GM12878 (cell line): ENCODE data around the gene RIMS3. TPM values are rescaled to one million over a fixed set of nuclear protein-coding genes. Genes with fewer than 3 reads are reported as not detected.

Source experiments
- ASH2L ChIP-seq: fragments of 300-600, 200-600 bp; sonication (generic); IDR thresholded peaks from 2 replicates; pipeline ENCODE4 v1.6.1; 2017; ENCODE audit warnings: low read depth, mild to moderate bottlenecking, borderline replicate concordance
- ATF2 ChIP-seq: IDR thresholded peaks from 2 replicates; pipeline ENCODE4 v1.6.1; 2012; ENCODE audit warnings: low read length, inconsistent platforms
- BACH1 ChIP-seq: fragments of 450-650 bp; IDR thresholded peaks from 2 replicates; pipeline ENCODE4 v1.6.1; 2017; ENCODE audit warnings: mild to moderate bottlenecking, borderline replicate concordance
- BCL11A ChIP-seq: IDR thresholded peaks from 2 replicates; pipeline ENCODE4 v1.6.1; 2011; ENCODE audit warnings: low read depth, low read length
- BHLHE40 ChIP-seq, 2 experiments: fragments of 450-650 bp in 1 of 2; IDR thresholded peaks; 2 replicates each; pipeline ENCODE4 v1.6.1; 2011 to 2017; ENCODE audit warnings: low read depth in 2 of 2, borderline replicate concordance in 1 of 2, improper control_type of control experiment in 1 of 2, low read length in 1 of 2, mild to moderate bottlenecking in 1 of 2
- CREB1 ChIP-seq: IDR thresholded peaks from 2 replicates; pipeline ENCODE4 v1.6.1; 2012; ENCODE audit warnings: low read depth, mild to moderate bottlenecking, inconsistent platforms
- CREM ChIP-seq: IDR thresholded peaks from 2 replicates; pipeline ENCODE4 v1.6.1; 2014; ENCODE audit warnings: antibody characterized with exemption, low read depth
- E2F4 ChIP-seq: IDR thresholded peaks from 2 replicates; pipeline ENCODE4 v1.6.1; 2012; ENCODE audit warnings: low read depth, low read length, improper control_type of control experiment
- KDM1A ChIP-seq: fragments of 200-600 bp; sonication (generic); IDR thresholded peaks from 2 replicates; pipeline ENCODE4 v1.6.1; 2016; ENCODE audit warnings: borderline replicate concordance
- MXI1 ChIP-seq: fragments of 150-350 bp; IDR thresholded peaks from 2 replicates; pipeline ENCODE4 v1.6.1; 2011; ENCODE audit warnings: low read depth, mild to moderate bottlenecking, inconsistent platforms, low read length, improper control_type of control experiment
- NBN ChIP-seq: fragments of 450-650 bp; IDR thresholded peaks from 2 replicates; pipeline ENCODE4 v1.6.1; 2016
- NFIC ChIP-seq: IDR thresholded peaks from 2 replicates; pipeline ENCODE4 v1.6.1; 2012; ENCODE audit warnings: low read depth, mild to moderate bottlenecking, inconsistent platforms, low read length, moderate library complexity
- NR2F1 ChIP-seq: fragments of 450-650 bp; conservative IDR thresholded peaks from 2 replicates; pipeline ENCODE4 v1.6.1; 2017; ENCODE audit warnings: mild to moderate bottlenecking
- PKNOX1 ChIP-seq: fragments of 450-650 bp; IDR thresholded peaks from 2 replicates; pipeline ENCODE4 v1.6.1; 2016; ENCODE audit warnings: mild to moderate bottlenecking
- RBBP5 ChIP-seq: fragments of 200-600 bp; sonication (generic); conservative IDR thresholded peaks from 2 replicates; pipeline ENCODE4 v1.6.1; 2016
- SKIL ChIP-seq: fragments of 450-650 bp; IDR thresholded peaks from 2 replicates; pipeline ENCODE4 v1.6.1; 2017; ENCODE audit warnings: mild to moderate bottlenecking, low read depth, inconsistent platforms; ENCODE audit not compliant: poor library complexity, severe bottlenecking
- SMAD5 ChIP-seq: IDR thresholded peaks from 2 replicates; pipeline ENCODE4 v1.6.1; 2016; ENCODE audit warnings: antibody characterized with exemption, low read depth
- SP1 ChIP-seq: IDR thresholded peaks from one replicate; pipeline ENCODE4 v1.6.1; 2011; ENCODE audit warnings: low read depth, low read length
- ZBED1 ChIP-seq: IDR thresholded peaks from 2 replicates; pipeline ENCODE4 v1.6.1; 2016; ENCODE audit warnings: borderline replicate concordance
- polyA plus RNA-seq, 11 experiments: library from polyadenylated mRNA; depleted of rRNA in 4 of 11; unstranded in 6 of 11; stranded (reverse) in 5 of 11; fragments of >200 nt; fragmentation: Nextera tagmentation in 4 of 11; fragmentation: Illumina TruSeq in 1 of 11; extraction: Ambion mirVana in 4 of 11; extraction: Trizol in 1 of 11; gene quantifications; 1 replicate in 1 of 11; 2 replicates in 10 of 11; pipeline versions ENCODE4 v1.2.1 to v1.2.3, GENCODE V29; 2011 to 2016; ENCODE audit warnings: inconsistent platforms in 2 of 11, missing spikeins in 2 of 11, low read depth in 1 of 11
- total RNA-seq, 4 experiments: library from RNA; depleted of rRNA in 3 of 4; stranded (reverse); fragments of >200 nt in 3 of 4; fragmentation: Illumina TruSeq in 1 of 4; extraction: Trizol in 1 of 4; gene quantifications; 2 replicates each; pipeline versions ENCODE4 v1.2.1 to v1.2.3, GENCODE V29; 2013 to 2021

RIMS3 gene
- total and polyA plus RNA-seq, 10 of the 15 experiments (the other 5 are each of a cell fraction or from before 2014, with no cell fraction given) = 0.02 to 4.7 (median 0.39) TPM

- no peak for TF ChIP-seq PKNOX1
- peak; percentile 70 for TF ChIP-seq CREM
- peak; percentile 42; the same call in 1 of the 2 replicates for TF ChIP-seq ZBED1
- 0 out of 4 replicates have a peak, but pooled peaks of 1 of the 2 experiments have one; percentile 10 for TF ChIP-seq BHLHE40 (IDR thresholded peaks at IDR 0.05; ENCODE audit: borderline replicate concordance in 1 of 2, low read depth in 2 of 2, low read length in 1 of 2)
- TF ChIP-seq NBN = no peak
- peak; percentile 56; the same call in 1 of the 2 replicates for TF ChIP-seq ATF2
- TF ChIP-seq SP1 = no peak
- TF ChIP-seq ASH2L = 0 out of 2 replicates have a peak, but pooled peaks have one; percentile 8
- TF ChIP-seq NR2F1 = no peak
- TF ChIP-seq RBBP5 = no peak
- 0 out of 2 replicates have a peak, but pooled peaks have one; percentile 52 for TF ChIP-seq NFIC
- no peak for TF ChIP-seq BACH1
- TF ChIP-seq SKIL = peak; percentile 17
- peak; percentile 64; the same call in 1 of the 2 replicates for TF ChIP-seq BCL11A
- TF ChIP-seq E2F4 = no peak
- TF ChIP-seq SMAD5 = no peak
- TF ChIP-seq MXI1 = no peak
- peak; percentile 74 for TF ChIP-seq CREB1
- no peak for TF ChIP-seq KDM1A
- TF ChIP-seq, all 136 proteins: peak for 20
Measured at GRCh38 chr1:40699787-40700186, 34.3 kb upstream of the RIMS3 start (continued).
